ENCODE data around the gene GPR156.

DNA sequence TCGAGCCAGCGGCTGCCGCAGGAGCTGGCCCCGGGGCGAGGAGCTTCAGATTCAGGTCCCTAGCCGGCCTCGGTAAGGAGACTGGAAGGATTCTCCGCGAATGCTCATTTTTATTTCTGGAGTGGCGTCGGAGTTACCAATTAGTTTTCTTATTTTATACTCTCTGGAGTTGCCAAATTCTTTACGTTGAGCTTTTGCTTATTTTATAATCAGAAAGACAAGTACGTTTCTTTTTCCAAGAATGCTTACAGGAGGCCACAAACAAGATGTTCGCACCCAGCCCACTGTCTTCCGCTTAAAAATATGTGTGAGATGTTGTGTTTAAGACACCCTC, 453 bp upstream of the GPR156 start:
- TF ChIP-seq EZH2 (IDR thresholded peaks at IDR 0.05; ENCODE audit: insufficient read depth, poor library complexity, severe bottlenecking) (no peak), EZH2phosphoT487 (IDR thresholded peaks at IDR 0.05; ENCODE audit: insufficient read depth, low read depth) (no peak)
